HTERT RPE-1 (cell line): Measurements from ENCODE around the gene ELAVL3.
"Not testable (repeated sequence)": the region's sequence is repeated elsewhere in the genome, so short reads cannot be mapped to it uniquely, and the experiment has no call there.

ENCODE experiments used
- in situ Hi-C: fragments of 300-500 bp; cut with MboI; formaldehyde crosslinking; loops from 4 replicates; pipeline ENCODE4 v1.14.3; 2020; ENCODE audit warnings: low sequenced_read_pairs

Gene ELAVL3

DNA sequence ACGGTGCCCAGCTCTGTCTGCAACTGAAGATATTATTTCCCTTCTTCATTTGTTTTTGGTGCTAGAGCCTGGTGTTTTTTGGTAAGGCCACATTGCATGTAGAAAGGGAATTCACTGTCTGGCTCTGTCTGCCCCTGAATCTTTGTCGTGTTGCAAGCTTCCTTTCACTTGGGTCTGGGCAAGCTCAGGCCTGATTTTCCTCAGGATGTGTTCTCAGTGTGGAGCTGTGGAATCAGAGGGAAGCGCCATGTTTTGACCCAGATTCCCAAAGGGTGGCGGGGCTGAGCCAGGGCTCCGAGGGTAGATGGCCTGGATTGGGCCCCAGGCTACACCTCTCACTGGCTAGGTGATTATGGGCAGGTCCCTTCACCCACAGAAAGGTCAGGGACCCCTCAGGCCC is 36.8 kb downstream of the ELAVL3 start:
- in situ Hi-C loops, result no loop called here

DNA sequence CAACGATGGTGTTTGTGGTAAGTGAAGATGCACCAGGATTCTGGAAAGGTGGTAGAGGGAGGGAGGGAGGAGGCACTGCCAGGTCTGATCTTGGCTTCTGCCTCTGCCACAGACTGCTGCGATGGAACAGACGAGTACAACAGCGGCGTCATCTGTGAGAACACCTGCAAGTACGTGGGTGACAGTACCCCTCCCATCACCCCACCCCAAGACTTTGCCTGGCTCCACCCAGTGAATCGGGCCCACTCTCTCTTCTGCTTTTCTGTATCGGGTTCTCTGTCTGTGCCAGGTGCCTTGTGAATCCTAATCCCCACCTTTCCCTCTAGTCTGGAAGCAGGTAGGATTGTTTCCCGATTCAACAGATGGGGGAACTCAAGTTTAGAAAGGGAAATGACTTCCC is 42.9 kb downstream of the ELAVL3 start:
- in situ Hi-C loops, result no loop called here

DNA sequence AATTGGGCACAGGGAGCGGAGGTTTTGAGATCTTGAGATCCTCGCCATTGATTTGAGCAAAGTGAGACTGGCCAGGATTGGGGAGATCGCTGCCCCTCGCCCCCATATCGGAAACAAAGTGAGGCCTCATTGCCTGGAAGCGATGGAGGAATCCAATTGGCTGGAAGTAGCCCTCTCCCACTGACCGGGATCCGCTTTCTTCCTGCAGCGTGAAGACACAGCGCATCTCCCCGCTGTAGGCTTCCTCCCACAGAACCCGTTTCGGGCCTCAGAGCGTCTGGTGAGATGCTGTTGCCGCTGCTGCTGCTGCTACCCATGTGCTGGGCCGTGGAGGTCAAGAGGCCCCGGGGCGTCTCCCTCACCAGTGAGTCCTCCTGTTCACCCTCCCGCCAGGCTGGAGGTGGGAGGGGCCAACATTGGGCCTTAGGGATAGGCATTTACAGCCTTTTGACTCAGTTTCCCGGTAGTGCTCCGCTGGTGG is 45.0 kb downstream of the ELAVL3 start:
- in situ Hi-C loops, result no loop called here

DNA sequence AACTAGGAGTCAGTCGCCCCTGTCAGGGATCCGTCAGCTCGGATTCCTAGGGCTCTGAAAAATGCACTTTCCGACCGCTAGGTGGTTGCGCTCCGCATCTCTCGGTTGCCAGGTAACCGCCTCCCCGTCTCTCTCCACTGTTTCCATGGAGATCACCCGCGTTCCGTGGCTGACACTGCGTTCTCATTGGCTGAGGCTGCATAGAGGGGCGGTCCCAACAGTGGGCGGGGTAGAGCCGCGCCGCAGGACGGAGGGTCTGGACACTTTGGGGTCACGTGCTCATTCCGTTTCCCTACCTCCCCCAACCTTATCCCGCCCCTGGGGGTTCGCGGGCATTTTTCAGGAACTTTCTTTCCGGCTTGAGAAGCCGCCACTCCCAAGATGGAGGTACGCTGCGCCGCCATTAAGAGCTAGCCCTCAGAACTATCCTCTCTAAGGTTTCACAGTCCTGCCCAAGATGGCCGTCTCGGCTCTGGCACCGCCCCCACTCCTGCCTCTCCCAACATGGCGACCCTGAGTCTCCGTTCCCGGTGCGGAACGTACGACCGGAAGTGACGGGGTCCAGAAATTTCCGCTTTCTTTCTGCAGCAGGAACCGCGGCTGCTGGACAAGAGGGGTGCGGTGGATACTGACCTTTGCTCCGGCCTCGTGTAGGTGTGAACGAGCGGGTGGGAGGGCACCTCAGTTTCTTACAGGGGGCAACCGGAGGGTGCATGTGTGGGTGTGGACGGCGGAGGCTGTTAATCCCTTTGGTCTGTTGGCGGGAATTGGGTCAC is 45.6 kb downstream of the ELAVL3 start, which contains the start of the genes ODAD3 and PRKCSH:
TSS of gene ODAD3 (minus strand) at position 65 of the 776 bp plus-strand sequence. CDS start 105 bp downstream, outside the sequence.
TSS of gene PRKCSH (plus strand) at position 579 of the 776 bp plus-strand sequence. CDS start 483 bp downstream, outside the sequence.
- in situ Hi-C loops, result no loop called here

- in situ Hi-C loops, result no loop called here
These were observed 46.2 kb downstream of the ELAVL3 start for GRCh38 chr19:11434703-11435056.

GRCh38 chr19:11433526-11433925 is 47.3 kb downstream of the ELAVL3 start:
- in situ Hi-C loops, result not testable (repeated sequence)

DNA sequence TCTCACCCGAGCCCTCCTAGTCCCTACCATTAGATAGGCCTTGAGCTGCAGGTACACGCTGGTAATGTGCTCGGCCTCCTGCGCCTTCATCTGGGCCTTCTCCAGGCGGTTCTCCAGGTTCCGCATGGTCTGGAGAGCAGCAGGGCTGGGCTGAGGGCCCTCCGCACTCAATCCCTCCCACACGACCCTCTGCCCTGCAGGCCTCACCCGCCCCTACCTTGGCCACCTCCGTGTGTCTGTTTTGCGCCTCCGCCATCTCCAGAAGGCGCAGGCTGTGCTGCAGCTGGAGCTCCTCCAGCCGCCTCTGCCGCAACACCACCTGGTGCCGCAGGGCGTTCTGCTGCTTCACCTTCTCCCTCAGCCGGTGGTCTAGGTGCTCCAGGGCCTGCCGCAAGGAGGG is 54.2 kb downstream of the ELAVL3 start:
- in situ Hi-C loops, result no loop called here

GRCh38 chr19:11425719-11426457 is 55.0 kb downstream of the ELAVL3 start:
- in situ Hi-C loops, result no loop called here

GRCh38 chr19:11423791-11424181 is 57.1 kb downstream of the ELAVL3 start:
- in situ Hi-C loops, result no loop called here

DNA sequence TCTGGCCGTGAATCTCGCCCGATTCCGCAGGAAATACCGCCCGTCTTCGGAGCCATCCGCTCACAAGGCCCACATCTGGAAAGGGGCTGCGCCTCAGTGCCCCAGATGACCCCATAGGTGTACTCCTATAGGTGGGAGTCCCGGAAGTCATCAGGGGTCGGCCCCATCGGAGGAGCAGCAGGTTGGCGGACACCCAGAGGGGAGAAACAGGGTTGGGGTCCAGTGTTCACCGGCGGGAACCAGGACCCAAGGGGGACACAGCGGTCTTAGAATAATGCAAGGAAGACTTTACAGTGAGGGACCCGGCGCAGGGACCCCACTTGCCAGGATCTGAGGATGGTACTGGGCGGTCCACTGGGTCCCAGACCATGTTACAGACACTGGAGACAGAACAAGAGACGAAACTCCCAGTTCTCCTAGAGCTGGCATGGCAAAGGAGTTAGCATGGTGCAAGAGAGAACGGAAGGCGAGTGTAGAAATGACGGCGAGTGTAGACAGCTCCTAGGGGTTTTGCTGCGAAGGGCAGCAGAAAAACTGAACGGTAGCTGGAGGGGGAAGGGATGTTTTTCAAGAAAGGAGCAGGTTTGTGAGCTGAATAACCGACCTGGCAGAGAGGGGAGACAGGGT is 57.6 kb downstream of the ELAVL3 start:
- in situ Hi-C loops, result no loop called here

DNA sequence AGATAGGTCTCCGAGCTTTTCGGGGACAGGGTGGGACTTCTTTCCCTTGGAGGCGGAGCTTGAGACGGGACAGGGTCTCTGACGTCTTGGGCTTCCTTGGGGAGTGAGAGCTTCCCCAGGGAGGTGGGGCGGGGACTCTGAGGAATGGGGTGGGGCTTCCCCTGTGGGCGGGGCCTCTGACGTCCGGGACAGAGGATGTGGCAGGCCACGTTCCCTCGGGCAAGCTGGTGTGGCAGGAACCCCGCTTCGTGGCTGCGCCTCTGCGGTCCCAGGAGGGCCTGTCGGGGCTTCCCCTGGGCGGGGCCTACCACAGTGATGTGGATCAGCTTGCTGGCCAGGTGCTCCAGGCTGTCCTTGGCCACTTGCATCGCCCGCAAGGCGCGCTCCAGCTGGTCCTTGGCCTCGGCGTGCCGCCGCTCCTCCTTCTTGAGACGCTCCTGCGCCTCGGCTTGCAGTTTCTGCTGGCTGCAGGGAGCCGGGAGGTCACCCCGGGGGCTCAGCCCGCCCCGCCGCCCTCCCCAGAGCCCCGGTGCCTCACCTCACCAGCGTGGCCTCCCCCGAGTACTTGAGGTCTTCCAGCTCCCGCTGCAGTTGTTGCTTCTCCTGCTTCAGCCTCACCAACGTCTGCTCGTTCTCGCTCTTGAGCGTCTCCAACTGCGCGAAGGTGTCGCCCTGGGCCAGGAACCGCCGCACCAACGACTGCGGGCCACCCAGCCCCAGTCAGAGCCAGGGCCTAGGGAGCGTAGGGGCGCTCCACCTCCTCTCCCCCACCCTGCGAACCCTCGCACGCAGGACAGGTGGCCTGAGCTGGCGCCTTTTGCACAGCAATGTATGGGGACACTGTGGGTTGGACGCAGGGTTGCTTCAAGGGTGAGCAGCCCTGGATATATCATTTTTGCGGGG is 58.4 kb downstream of the ELAVL3 start:
- in situ Hi-C loops, result no loop called here

DNA sequence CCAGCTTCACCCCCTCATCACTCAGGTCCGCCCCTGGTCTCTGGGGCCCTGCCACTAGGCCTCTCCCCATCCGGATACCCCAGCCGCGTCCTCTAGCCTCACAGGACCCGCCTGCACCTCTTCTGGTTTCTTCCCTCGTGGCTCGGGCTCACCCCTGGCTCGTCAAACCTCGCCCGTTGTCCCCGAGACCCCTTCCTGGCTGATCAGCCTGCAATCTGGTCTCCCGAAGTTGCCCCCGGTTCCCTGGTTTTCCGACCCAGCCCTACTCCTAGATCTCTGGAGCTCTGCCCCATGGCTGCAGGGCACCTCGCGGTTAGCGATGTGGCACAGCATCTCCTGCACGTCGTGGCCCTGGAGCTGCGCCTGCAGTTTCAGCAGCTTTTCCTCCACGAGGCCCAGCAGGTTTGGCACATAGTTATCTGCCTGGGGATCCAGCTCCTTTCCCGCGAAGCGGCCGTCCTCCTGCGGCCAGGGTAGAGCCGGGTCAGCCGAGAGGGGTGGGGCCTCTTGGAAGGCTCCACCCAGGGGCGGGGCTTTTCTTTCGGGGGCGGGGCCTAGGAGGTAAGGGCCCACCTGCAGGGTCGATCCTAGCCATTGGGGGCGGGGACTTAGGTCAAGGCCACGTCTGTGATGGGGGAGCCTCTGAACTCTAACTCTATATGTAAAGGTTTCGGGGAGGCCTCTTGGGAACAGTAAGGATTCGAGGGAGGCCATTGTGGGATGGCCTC is 59.3 kb downstream of the ELAVL3 start:
- in situ Hi-C loops, result no loop called here

GRCh38 chr19:11420429-11421370 is 60.1 kb downstream of the ELAVL3 start:
- in situ Hi-C loops, result no loop called here

DNA sequence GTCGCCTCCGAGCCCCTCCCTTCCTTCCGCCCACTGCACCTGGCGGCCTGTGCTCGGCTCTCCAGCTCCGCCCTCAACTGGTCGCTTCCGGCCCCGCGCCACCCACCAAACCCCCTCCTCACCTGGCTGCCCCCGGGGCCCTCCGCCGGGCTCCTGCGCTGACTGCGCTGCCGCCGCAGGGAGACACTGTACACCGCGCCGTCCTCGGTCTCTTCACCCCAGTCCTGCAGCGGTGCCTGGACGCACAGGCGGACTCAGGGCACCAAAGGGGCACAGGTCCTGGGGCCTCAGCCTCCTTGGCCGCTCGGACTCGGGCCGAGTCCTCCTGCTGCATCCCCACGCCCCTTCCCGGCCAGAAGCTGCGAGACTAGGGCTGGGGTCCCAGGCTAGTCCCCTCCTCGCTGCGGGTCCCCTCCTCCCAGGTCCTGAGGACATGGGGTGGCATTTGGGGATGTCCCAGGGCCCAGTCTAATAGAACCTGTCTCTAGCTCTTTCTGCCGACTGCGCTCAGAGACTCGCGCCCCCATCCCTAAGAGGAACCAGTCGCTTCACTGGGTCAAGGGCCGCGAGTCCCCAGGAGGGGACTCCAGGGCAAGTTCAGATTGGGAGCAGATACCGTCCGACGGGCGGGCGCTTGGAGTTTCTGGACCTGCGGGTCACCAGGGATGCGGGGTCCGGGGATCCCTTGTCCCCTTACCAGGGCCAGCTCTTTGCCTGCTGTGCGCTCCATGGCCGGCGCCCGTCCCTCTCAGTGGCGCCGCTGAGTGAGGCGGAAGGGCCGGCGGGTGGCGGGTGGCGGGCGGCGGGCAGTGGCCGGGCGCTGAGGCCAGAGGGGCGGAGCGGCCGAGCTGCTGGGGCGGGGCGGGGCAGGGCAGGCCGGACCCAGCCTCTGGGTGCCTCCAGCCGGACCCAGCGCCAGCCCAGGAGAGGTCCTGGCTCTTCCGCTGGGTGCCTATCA is 62.0 kb downstream of the ELAVL3 start, which contains the start of gene RGL3:
TSS of gene RGL3 (minus strand) at position 766 of the 958 bp plus-strand sequence. CDS start at position 730, 36 bp downstream.
- in situ Hi-C loops, result no loop called here

DNA sequence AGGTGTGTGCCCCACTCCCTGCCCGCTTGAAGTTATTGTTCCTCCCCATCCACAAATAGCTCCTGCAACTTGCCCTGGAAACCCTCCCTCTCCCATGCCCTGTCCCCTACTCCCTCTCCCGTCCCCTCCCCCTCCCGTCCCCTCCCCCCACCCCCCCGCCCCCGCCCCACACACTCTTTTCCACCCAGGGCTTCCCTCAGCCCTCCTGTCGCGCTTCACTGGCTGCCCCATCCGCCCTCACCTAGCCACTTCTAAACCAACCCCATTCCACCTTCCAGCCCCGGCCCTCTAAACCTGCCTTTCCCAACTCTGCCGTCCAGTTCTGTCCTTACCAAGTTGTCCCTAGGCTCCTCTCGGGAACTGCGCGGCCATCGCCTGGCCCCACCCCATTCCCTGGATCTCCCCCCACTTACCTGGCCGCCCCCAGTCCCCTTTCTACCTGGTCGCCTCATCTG is 62.7 kb downstream of the ELAVL3 start:
- in situ Hi-C loops, result no loop called here

- in situ Hi-C loops, result no loop called here
These were observed 64.3 kb downstream of the ELAVL3 start for GRCh38 chr19:11416346-11417052.

DNA sequence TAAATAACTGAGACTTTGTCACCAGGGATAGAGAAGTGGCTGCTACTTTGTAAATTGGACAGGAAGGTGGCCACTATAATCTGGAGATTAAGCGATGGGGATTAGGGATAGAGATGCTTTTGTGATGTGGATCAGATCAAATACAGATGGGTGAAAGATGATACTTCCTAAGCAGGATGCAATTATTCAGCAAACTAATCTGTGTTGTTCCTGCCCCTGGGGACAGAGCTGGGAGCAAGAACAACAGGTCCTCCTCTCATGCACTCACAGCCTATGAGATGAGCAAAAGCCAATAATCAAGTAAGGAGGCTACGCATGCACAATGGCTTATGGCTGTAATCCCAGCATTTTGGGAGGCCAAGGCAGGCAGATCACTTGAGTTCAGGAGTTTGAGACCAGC is 66.3 kb downstream of the ELAVL3 start:
- in situ Hi-C loops, result no loop called here
